Cerebellar cortex (tissue), 1 donor: ENCODE results near the gene RBBP5.

Source experiments
- DNase-seq: peaks from one replicate; pipeline ENCODE4 v3.0.0-alpha.2; 2015; ENCODE audit warnings: low spot score

The RBBP5 gene

DNA sequence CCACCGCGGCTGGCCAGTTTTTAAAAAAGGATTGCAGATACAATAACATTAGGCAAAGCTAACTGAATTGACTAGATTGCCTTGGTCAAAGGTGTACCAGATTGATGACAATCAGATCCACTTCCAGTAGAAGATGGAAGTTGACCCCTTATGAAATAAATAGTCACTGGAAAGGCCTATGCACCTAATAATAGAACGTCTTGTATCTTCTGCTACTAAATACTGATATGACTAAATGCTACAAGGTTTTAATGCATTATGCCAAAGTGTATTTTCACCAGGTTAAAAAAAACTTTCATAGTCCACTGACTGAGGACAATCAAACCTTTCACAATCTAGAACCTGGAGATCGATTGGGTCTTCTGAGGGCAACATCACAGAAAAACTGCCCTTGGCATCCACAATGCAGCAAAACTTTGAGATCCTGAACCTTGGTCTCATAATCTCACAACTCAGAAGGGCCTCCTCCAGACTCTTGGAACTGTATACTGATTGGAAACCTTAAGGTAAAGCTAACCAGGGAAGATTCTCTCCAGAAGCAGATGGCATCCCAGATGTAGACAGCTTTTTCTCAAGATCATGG, 7.8 kb upstream of the RBBP5 start:
- DNase-seq, result no peak

DNA sequence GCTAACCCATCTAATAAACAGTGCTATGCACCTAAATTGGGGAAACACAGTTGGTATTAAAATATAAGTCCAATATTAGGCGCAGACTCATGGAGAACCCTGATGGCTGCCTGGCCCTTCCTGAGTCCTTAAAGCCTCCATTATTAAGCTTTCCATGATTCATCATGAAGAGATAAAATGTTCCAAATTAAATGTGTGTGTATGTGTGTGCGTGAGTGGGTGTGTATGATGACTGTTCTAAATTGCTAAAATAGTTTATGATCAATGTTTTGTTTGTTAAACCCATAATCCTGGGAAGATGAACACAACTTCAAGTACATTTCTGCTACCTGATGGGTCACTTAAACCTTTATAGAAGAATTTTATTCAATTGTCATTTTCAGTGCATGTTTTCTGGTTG, 6.3 kb upstream of the RBBP5 start:
- no peak for DNase-seq

DNA sequence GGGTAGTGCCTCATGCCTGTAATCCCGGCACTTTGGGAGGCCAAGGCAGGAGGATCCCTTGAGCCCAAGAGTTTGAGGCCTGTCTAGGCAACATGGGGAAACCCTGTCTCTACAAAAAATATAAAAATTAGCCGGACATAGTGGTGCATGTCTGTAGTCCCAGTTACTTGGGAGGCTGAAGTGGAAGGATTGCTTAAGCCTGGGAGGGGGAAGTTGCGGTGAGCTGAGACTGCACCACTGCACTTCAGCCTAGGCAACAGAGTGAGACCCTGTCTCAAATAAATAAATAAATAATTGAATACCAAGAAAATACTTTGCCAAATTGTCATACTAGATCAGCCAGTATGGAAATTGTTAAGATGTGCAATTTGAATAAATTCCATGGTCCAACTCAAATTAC, 5.9 kb upstream of the RBBP5 start:
- DNase-seq, result no peak

DNA sequence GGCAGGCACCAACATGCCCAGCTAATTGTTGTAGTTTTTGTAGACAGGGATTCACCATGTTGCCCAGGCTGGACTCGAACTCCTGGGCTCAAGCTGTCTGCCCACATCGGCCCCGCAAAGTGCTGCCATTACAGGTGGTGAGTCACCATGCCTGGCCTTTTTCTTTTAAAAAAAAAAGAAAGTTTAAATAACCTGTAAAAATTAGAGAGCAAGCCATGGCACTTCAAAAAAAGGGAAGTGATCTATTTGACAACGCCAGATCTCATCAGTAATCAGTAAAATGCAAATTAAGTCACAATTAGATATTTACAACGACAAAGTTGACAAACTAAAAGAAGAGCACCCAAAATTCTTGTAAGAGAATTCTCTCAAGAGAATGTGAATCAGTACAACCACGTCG, 2.9 kb upstream of the RBBP5 start:
- DNase-seq, result no peak

DNA sequence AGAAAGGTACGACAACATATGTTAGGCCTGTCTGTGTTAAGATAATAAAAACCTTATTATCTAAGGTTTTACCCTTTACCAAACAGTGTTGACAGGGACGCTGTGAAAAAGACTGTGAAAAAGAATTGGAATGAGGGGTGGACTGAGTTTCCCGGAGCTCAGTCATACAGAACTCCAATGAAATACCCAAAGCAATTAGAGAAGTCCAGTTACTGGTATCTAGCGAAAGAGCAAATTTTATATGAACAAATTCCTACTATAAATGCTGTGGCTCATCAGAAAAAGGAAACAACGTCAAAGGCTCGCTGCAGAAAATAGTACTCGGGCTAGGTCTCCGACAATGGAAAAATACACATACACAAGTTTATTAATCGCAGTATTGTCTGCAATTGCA, 708 bp upstream of the RBBP5 start:
- DNase-seq, result no peak

DNA sequence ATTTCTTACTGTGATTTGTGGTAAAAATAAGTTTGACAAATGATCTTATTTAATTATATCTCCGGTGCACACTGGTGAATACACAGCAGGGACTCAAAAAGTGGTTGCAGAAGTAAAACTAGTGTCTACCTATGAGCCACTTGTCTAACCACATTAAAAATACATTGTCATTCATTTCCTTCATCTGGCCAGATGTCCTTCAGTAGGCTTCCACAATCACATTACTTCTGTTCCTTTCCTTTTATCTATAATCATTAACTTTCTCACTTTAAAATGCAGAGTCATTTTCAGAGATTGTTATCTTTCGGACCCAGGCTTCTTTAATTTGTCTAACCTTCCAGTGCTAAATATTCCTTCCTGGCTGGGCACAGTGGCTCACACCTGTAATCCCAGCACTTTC, 3.0 kb downstream of the RBBP5 start:
- DNase-seq, result no peak

DNA sequence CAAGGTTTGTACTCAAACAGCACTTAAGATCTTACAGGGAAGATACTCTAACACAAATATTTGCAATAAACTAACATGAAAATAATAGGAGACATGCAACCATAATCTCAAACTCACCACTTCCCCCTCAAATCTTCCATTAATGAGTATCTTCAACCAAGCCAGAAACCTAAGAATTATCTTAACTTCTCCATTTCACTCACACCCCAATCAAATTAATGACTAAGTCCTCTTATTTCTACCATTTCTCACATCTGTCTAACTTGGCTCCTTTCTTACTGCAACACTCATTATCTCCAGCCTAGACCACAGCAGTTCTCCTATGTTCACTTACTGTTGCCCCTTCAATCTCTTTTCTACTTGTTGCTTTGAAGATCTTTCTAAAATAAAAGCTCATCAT, 10.4 kb downstream of the RBBP5 start:
- no peak for DNase-seq

DNA sequence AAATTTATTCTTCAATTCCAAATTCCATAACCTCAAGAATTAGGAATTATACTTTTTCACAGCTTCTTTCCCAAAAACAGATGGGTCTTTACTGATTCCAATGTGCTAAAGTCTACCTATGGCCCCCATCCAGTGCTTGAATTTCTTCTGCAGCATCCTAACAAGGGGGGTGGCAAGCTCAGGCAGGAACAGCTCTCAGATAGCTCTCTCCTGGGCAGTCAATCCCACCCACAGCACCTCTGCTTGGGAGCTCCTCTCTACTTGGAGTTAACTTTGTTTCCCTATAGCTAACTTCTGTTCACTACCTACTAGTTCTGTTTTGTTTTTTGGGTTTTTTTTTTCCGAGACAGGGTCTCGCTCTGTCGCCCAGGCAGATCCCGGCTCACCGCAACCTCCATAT, 12.1 kb downstream of the RBBP5 start:
- no peak for DNase-seq

DNA sequence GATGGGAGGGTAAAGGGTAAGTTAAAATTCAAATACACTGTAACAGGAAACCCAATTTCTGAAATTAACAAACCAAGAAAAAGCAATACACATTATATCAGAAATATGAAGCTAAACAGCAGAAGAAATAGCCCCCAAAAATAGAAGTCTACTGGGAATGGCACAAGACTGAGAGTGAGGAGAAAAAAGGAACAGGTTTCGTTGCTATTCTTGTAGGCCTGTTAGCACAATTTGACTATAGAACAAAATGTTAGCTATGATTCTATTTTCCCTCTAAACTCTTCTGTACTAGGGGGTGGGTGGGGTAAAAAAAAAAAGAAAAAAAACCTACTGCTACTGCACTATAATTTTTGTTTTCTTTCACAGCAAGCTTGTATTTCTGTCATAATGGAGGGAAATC, 12.5 kb downstream of the RBBP5 start:
- DNase-seq, result no peak

DNA sequence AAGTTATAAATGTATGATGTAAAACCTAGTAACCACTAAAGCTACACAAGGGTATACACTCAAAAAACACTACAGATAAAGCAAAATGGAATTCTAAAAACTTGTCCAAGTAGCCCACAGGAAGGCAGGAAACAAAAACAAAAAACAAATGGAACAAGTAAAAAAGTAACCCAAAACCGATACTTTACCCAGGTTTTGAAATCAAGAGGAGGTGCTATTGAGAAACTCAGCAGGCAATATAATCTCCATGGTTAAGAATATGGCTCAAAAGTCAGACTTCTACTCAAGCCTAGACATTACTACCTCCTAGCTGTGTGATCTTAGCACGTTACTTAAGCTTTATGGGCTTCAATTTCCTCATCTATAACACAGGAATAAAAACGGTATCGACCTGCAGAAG, 13.3 kb downstream of the RBBP5 start:
- DNase-seq, result no peak

DNA sequence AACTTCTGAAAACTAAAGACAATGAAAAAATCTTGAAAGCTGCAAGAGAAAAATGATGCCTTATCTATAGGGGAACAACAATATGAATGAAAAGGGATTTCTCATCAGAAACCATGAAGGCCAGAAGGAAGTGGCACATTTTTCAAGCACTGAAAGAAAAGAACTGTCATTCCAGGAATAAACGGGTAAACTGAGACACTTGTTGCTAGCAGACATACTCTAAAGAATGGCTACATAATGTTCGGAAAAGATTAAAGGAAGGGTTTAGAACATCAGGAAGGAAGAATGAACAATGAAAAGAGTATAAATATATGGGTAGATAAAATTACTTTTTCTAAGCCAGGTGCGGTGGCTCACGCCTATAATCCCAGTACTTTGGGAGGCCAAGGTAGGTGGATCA, 14.5 kb downstream of the RBBP5 start:
- no peak for DNase-seq

DNA sequence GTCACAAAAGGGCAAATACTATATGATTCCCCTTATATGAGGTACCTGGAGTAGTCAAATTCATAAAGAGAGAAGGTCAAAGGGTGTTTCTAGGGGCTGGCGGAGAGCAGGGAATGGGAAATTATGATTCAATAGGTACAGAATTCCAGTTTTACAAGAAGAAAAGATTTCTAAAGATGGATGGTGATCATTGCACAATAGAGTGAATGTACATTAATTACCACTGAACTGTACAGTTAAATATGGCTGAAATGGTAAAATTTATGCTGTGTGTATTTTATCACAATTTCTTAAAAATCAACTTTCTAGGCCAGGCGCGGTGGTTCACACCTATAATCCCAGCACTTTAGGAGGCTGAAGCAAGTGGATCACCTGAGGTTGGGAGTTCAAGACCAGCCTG, 19.4 kb downstream of the RBBP5 start:
- no peak for DNase-seq

DNA sequence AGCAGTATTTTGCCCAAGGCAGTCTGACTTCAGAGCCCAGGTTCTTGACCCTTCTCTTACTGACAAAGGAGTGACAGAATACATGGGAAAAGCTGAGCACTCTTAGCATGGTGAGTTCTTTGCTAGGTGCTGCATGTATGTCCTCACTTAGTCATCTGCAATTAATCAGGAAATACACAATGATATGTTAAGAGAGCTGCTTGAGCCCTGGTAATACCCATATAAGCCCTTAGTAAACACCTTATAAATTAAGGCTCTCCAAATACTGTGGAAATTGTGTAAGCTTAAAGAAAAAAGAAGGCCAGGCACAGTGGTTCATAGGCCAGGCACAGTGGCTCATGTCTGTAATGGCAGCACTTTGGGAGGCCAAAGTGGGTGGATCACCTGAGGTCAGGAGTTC, 23.5 kb downstream of the RBBP5 start:
- DNase-seq, result no peak

DNA sequence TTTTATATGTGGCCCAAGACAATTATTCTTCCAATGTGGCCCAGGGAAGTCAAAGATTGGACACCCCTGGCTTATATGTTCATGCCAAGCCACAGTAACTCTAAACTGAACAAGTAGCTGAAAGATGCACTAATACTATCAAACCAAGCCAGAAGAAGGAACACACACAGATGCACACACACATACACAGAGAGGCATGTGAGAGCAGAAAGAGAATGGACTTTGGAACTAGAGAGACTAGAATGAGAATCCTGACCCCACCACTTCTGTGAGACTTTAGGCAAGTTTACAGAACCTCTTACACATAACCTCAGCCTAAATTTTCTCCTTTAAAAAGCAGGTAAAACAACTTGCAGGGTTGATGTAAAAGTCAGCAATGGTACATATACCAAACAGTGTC, 26.4 kb downstream of the RBBP5 start:
- no peak for DNase-seq

DNA sequence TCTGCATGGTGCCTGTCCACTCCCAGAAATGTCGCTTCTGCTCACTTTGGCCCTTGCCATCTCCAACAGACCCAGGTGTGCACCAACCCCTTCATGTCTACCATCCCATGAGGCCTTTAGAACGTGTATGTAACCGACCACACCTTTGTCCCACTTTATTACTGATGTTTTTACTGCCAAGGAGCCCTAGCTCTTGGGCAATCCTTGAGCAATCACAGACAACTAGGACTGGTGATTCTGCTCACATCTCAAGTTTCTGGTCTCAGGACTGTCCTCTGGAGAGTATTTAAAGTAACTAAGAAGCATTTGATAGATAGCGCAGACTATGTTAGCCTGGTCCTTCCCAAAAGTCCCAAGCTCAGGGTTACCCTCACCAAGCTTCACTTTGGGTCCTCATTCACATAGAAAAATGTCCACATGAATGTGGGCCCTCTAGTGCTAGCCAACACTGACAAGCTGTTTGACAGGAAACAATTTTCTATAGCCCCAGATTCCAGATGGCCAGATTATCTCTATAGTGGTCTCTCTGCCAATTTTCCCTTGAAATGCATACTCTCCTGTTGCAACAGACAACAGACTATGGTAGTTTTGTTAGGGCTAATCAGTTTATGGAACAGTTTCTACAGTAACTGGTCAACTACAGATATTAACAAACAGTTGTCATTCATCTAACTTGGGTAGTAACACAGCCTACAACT, 30.6 kb downstream of the RBBP5 start:
- peak; percentile 67 for DNase-seq

DNA sequence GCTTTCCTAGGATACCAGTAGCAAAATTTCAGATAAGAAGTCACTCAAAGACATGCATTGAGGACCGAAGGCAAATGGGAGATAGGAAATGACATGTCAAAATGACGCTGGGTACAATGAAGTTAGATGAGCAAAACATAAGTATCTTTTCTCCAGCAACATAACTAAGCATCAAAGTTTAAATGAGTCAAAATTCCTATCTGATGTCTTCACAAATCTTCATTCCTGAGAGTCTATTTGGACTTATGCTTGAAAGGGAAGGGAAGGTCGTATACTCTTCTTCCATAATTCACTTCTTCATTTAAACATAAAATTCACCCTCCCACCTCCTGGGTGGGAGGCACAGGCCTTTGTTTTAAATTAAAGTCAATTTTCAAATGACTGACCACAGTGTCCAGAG, 33.4 kb downstream of the RBBP5 start:
- no peak for DNase-seq

DNA sequence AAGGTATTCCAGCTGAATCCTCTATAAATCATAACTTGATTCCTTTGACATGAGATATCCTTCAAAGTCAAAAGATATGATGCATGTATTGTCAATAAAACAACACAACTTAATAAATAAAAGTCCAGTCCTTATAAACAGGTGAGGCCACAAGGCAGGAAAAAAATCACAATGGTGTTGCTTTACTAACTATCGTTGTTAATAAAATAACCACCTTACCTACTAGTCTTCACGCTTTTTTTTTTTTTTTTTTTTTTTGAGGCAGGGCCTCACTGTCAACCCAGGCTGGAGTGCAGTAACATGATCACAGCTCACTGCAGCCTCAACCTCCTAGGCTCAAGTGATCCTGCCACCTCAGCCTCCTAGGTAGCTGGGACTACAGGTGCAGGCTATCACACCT, 37.4 kb downstream of the RBBP5 start, which contains the start of gene TMEM81:
TSS of gene TMEM81 (minus strand) at position 101 of the 400 bp plus-strand sequence. CDS start 140 bp downstream, outside the sequence.
- no peak for DNase-seq

DNA sequence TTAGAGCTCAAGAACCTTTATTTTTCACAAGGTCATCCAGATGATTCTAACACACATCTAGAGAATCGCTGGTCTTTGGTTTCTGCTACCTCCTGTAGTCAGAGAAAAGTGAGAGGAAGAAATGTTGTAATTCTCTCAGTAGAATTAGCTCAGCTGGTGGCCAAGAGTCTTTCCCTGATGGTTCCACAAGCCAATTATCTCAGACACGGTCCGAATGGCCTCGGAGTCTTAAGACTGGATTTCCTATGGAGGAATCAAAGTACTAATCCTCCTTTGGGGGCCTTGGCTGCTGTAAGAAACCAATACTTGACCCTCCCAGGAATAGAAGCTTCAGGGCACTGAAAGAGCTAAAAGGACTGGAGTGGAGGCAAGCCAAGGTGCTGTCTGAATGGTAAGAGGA, 39.3 kb downstream of the RBBP5 start:
- DNase-seq, result no peak

DNA sequence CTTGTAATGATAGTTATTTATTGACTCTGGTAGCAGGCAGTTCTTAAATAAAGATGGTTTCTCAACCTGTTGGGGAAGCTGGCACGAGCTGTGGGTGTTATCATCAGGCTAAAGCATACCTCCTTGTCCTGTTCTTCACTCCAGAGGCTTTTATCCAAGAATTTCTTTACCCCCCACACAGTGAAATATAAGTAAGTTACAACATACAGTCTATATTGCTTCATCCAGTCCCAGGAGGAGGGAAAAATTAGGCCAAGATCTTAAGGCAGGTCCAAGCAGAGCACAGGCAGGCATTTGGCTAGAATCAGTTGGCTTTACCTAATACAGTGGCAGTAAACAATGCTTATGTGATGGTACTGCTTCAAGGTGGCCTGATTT, 43.9 kb downstream of the RBBP5 start:
- DNase-seq, result no peak

DNA sequence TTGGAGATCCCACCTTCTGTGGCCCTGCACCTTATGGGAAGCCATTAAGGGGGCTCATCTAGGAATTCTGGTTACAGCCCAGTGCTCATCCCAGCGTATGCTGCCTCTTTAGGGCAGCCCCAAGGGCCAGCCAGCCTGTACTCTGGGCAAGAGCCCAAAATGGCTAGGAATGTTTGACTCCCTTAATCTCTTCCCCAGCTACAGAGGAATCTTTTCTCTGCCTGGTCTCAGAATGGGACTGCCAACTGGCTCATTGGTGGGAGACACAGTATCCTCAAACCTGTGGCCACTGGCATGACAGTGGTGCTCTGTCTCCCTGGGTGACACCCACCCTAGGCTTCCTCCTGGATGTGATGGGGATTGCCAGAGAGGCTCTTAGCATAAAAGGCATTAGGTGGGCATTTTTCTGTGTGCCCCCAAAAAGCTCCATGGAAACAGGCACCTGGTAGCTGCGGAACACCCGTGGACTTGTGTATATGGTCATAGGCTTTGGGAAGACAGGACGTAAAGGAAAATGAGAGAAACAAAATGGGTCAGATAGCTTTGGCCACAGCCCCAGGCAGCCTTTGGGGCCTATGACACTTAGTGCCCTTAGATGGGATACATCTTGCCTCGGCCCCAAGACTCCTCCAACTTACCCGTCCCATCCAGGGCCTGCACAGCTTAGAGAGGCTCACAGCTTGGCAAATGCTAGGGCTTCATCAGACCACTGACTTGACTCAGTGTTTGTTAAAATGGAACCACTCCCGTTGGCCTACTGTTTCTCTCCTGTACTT, 44.4 kb downstream of the RBBP5 start:
- peak; percentile 37 for DNase-seq

DNA sequence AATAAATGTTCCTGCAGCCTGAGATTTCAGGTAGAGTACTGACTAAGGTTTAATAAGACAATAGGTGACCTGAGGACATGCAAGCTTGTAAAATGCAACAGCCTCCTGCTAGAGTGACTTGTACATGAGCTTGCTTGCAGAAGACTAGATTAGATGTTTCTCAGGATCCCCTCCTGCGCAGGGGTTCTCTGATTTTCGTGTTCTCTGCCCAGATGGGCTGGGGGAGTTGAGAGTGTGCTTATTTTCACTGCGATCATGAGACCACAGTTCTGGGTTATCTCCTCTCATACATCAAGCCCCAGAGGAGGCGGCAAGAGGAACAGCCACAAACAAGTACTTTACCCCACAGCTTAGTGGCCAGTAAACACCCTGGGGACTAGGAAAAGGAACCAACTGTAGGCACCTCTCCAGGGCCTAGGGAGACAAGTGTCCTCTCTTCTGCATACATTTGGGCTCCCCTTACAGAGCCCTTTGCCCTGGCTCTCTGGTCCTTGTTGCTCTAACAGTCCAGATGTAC, 45.5 kb downstream of the RBBP5 start:
- no peak for DNase-seq

DNA sequence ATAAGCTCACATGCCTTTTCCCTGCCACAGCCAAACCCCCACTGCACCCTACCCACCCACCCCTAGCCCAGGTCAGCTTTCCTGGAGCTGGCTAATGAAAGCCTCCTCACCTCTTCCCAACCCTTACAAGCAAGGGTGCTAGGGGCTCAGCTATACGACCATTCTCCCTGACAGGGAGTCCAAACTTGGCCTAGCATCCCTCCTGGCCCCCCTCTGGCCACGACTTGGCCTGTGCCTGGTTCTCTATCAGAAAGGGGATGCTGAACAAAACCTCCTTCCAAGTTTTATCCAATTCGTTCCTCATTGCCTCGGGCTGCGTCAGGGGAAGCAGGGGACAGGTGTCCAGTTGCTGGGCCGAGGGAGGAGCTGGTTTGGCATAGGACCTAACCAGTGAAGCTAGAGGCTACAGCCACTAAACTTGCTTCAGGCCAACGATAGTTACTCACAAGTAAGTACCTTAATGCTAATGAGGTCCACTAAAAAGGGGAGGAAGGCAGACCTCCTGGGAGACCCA, 46.1 kb downstream of the RBBP5 start:
- DNase-seq, result no peak

DNA sequence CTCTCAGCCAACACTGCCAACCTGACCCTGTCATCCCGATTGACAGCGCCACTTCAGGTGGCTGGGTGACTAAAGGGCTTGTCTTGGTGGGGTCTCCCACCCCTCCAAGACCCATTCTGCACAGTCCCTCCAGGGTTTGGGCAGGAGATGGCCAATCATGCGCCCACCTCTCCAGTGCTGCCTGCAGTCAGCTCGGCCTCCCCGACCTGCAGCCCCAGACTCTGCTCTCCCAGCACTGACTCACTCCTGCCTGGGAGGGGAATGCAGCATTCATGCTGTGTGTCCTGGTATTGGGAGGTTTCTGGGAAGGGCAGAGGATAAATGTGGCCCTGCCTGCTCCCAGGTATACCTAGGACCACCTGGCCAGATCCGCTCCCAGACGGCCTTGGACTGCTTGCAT, 47.3 kb downstream of the RBBP5 start:
- no peak for DNase-seq
